Renal cortex interstitium (tissue), 11 donors: ENCODE measurements around the gene ECI1. TPM values are rescaled to one million over a fixed set of nuclear protein-coding genes. Genes with fewer than 3 reads are reported as not detected.

Experiments used
- DNase-seq, 11 donors: peaks; one replicate each; pipeline ENCODE4 v3.0.0-alpha.2; 2013; ENCODE audit warnings: low read depth in 9 of 11, low spot score in 4 of 11; ENCODE audit errors: extremely low read depth in 1 of 11
- polyA plus RNA-seq, 3 donors: library from polyadenylated mRNA; unstranded; fragments of 120-200 nt; gene quantifications; one replicate each; pipeline ENCODE4 v1.2.1, GENCODE V29; 2013; ENCODE audit not compliant: insufficient read length in 3 of 3

ECI1 gene
- polyA plus RNA-seq, 3 donors, result 59.0 to 76.2 (median 72.2) TPM

DNA sequence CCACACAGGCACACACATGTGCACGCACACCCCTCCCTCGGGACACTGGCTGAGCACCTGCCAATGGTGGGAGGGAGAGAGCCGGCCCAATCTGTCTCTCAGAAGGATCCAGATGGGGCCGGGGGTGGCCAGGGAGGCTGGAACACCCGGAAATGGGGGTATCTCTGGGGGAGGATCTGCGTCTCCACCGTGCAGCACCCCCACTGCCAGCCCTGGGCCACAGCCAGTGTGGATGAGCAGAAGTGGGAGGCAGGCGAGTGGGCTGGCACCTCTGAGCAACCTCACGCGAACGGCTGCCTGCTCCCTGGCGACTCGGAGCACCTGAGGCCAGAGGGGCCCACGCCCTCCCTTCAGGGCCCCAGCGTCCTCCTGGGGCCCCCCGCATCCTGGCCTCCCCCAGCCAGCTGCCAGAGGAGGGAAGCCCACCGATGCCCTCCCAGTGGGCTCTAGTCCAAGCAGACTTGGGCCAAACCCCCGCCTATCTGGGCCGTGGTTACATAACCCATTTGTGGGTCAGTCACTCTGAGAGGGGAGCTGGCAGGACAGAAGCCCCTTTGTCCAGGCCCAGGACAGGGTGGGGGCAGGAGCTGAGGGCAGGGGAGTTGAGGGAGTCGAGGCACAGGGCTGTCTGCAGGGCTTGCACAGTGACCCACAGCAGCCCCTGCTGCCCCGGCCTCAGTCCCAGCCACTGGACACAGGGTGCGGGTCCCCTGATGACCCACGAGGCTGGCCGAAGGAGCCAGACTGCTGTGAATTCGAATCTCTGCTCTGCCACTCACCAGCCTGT, 60.5 kb downstream of the ECI1 start:
- DNase-seq, result no peak

DNA sequence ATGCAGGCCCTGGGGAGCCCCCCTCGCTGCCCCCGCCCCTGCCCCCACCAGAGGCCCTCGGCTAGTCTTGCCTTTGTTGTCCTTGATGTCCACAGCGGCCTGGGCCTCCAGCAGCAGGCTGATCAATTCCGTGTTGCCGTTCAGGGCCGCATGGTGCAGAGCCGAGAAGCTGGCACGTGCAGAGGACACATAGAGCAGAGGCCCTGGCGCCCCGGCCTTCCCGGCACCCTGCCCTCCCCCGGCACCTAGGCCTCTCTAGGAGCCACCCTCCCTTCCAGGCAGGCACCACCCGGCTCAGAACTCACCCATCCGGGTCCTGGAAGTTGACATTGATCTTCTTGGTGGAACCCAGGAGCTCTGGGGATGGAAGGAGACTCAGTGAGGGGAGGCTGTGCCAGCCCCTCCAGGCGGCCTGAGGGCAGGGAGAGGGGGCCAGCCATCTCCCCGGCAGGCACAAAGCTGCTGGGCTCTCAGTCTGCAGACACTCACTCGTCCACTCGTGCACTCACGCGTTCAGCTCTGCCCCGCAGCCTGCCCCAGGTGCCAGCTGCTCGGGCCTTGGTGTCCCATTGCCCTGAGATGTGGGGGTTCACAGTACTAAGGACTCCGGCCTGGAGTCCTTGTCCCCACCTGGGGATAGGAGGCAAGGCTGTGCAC, 61.3 kb downstream of the ECI1 start:
- no peak for DNase-seq

Other genes with a start within 250 kb of the ECI1 start
- 10 to 100 TPM; 16.6 to 28.6 (median 27.3) TPM for gene ZNF598, start 241.8 kb downstream of the ECI1 start, polyA plus RNA-seq
- 10 to 100 TPM in 1 of 3 donors, 1 to 10 TPM in 2; 3.8 to 12.4 (median 8.2) TPM for gene NPW, start 231.8 kb downstream of the ECI1 start, polyA plus RNA-seq
- 100 to 1,000 TPM in 2 of 3 donors, 10 to 100 TPM in 1; 82.6 to 162 (median 147) TPM for gene NHERF2, start 224.7 kb downstream of the ECI1 start, polyA plus RNA-seq
- gene NTHL1, start 203.8 kb downstream of the ECI1 start, polyA plus RNA-seq, result 10 to 100 TPM; 15.2 to 26.1 (median 19.9) TPM
- gene TSC2, start 203.6 kb downstream of the ECI1 start, polyA plus RNA-seq, result 100 to 1,000 TPM; 138 to 170 (median 151) TPM
- gene PKD1, start 115.7 kb downstream of the ECI1 start, polyA plus RNA-seq, result 100 to 1,000 TPM in 2 of 3 donors, 10 to 100 TPM in 1; 53.6 to 123 (median 101) TPM
- gene RAB26, start 103.0 kb downstream of the ECI1 start, polyA plus RNA-seq, result 1 to 10 TPM; 2.6 to 3.4 (median 3.0) TPM
- gene TRAF7, start 95.8 kb downstream of the ECI1 start, polyA plus RNA-seq, result 10 to 100 TPM; 48.0 to 58.5 (median 49.3) TPM
- 1 to 10 TPM in 2 of 3 donors, under 1 TPM in 1; 1.00 to 2.4 (median 1.9) TPM for gene CASKIN1, start 55.0 kb downstream of the ECI1 start, polyA plus RNA-seq
- 10 to 100 TPM; 41.6 to 55.8 (median 44.5) TPM for gene MLST8, start 46.1 kb downstream of the ECI1 start, polyA plus RNA-seq
- gene BRICD5, start 40.7 kb downstream of the ECI1 start, polyA plus RNA-seq, result 10 to 100 TPM in 1 of 3 donors, 1 to 10 TPM in 2; 4.5 to 11.0 (median 7.9) TPM
- 10 to 100 TPM; 13.0 to 17.1 (median 14.9) TPM for gene PGP, start 36.7 kb downstream of the ECI1 start, polyA plus RNA-seq
- 10 to 100 TPM; 13.0 to 24.9 (median 22.5) TPM for gene E4F1, start 28.0 kb downstream of the ECI1 start, polyA plus RNA-seq
- gene DNASE1L2, start 15.1 kb downstream of the ECI1 start, polyA plus RNA-seq, result 1 to 10 TPM in 2 of 3 donors, under 1 TPM in 1; 0.36 to 1.4 (median 1.4) TPM
- 100 to 1,000 TPM; 194 to 231 (median 219) TPM for gene RNPS1, start 16.5 kb upstream of the ECI1 start, polyA plus RNA-seq
- 1 to 10 TPM; 5.2 to 6.9 (median 6.3) TPM for gene ABCA3, start 89.1 kb upstream of the ECI1 start, polyA plus RNA-seq
- gene CCNF, start 177.9 kb upstream of the ECI1 start, polyA plus RNA-seq, result 10 to 100 TPM in 2 of 3 donors, 1 to 10 TPM in 1; 9.5 to 14.0 (median 11.9) TPM
- 10 to 100 TPM in 2 of 3 donors, 1 to 10 TPM in 1; 8.5 to 14.2 (median 11.8) TPM for gene TEDC2, start 208.5 kb upstream of the ECI1 start, polyA plus RNA-seq
- 1 to 10 TPM; 1.8 to 4.4 (median 3.5) TPM for gene NTN3, start 219.7 kb upstream of the ECI1 start, polyA plus RNA-seq
- 10 to 100 TPM; 15.2 to 19.6 (median 19.0) TPM for gene TBC1D24, start 223.5 kb upstream of the ECI1 start, polyA plus RNA-seq